ENCODE measurements around the gene SLC44A3.

DNA sequence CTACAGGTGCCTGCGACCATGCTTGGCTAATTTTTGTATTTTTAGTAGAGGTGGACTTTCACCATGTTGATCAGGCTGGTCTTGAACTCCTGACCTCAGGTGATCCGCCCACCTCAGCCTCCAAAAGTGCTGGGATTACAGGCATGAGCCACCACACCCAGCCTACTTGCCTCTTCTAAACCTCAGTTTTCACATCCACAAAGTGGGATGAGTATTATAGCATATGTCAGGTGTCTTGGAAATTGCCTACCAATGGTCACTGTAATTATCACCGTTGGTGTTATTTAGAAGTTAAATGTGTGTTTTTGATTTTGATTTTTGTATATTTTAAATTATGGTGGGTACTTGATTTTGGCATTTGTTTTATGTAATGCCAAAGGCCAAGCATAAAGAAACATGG is 36.7 kb downstream of the SLC44A3 start:
- TF ChIP-seq, protein P1, sequence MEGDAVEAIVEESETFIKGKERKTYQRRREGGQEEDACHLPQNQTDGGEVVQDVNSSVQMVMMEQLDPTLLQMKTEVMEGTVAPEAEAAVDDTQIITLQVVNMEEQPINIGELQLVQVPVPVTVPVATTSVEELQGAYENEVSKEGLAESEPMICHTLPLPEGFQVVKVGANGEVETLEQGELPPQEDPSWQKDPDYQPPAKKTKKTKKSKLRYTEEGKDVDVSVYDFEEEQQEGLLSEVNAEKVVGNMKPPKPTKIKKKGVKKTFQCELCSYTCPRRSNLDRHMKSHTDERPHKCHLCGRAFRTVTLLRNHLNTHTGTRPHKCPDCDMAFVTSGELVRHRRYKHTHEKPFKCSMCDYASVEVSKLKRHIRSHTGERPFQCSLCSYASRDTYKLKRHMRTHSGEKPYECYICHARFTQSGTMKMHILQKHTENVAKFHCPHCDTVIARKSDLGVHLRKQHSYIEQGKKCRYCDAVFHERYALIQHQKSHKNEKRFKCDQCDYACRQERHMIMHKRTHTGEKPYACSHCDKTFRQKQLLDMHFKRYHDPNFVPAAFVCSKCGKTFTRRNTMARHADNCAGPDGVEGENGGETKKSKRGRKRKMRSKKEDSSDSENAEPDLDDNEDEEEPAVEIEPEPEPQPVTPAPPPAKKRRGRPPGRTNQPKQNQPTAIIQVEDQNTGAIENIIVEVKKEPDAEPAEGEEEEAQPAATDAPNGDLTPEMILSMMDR (conservative IDR thresholded peaks at IDR 0.05 in 1 of 2, IDR thresholded peaks at IDR 0.05 in 1 of 2; ENCODE audit: low read depth in 1 of 2, low read length in 2 of 2) = no peak
- no peak for TF ChIP-seq EZH2 (IDR thresholded peaks at IDR 0.05; ENCODE audit: low read length, missing control alignments)
